ENCODE results near the gene RAC2. TPM values are rescaled to one million over a fixed set of nuclear protein-coding genes. Genes with fewer than 3 reads are reported as not detected.

RAC2 gene
- total RNA-seq, 1 donor from 2014 or later, result 11.5 TPM

- TF ChIP-seq CTCF (IDR thresholded peaks at IDR 0.05), result no peak
- intact Hi-C loops (cut with DNase I), result no loop called here
- no peaks in the 10 kb centered on the region for H3K27me3 ChIP-seq
- no peak overlapping the region for H3K27ac ChIP-seq
- H3K36me3 ChIP-seq, result no peaks in the 10 kb centered on the region
- H3K9me3 ChIP-seq, result no peaks in the 10 kb centered on the region
- H3K4me3 ChIP-seq, result no peak overlapping the region
- H3K4me1 ChIP-seq, result no peaks in the 10 kb centered on the region
- no peak for DNase-seq (ENCODE audit: low spot score in 2 of 2)
Measured at GRCh38 chr22:37275622-37276021, 31.6 kb upstream of the RAC2 start.

DNA sequence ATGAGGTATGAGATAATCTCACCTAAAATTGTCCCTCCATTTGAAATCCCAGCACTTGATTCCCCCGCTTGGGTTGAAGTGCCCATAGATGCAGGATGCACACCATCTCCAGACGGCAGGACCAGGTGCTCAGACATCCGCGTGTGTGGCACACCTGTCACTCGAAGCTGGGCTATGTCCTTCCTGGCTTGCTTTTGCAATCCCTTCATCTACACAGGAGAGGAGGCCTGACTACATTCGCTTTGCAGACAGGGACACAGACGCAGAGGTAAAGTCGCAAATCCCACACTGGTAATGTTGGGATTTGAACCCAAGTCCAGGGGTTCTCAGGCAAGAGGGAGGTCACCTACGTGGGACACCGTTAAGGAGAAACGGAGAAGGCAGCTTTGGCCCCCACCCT, 31.1 kb upstream of the RAC2 start:
- intact Hi-C loops (cut with DNase I), result no loop called here
- no peak overlapping the region for H3K4me3 ChIP-seq
- TF ChIP-seq CTCF (IDR thresholded peaks at IDR 0.05), result no peak
- H3K27ac ChIP-seq, result no peak overlapping the region
- H3K27me3 ChIP-seq, result no peaks in the 10 kb centered on the region
- no peaks in the 10 kb centered on the region for H3K9me3 ChIP-seq
- no peaks in the 10 kb centered on the region for H3K36me3 ChIP-seq
- no peaks in the 10 kb centered on the region for H3K4me1 ChIP-seq
- DNase-seq (ENCODE audit: low spot score in 2 of 2), result no peak

GRCh38 chr22:37274380-37274862, 30.4 kb upstream of the RAC2 start:
- intact Hi-C loops (cut with DNase I), result no loop called here
- H3K9me3 ChIP-seq, result no peaks in the 10 kb centered on the region
- no peaks in the 10 kb centered on the region for H3K27me3 ChIP-seq
- DNase-seq (ENCODE audit: low spot score in 2 of 2), result peak; percentile 47 to 78
- no peak overlapping the region for H3K27ac ChIP-seq
- no peak for TF ChIP-seq CTCF (IDR thresholded peaks at IDR 0.05)
- no peak overlapping the region for H3K4me3 ChIP-seq
- no peaks in the 10 kb centered on the region for H3K4me1 ChIP-seq
- no peaks in the 10 kb centered on the region for H3K36me3 ChIP-seq

- no peaks in the 10 kb centered on the region for H3K27me3 ChIP-seq
- no peak for TF ChIP-seq CTCF (IDR thresholded peaks at IDR 0.05)
- H3K4me1 ChIP-seq, result no peaks in the 10 kb centered on the region
- no peak overlapping the region for H3K4me3 ChIP-seq
- H3K27ac ChIP-seq, result no peak overlapping the region
- no peaks in the 10 kb centered on the region for H3K36me3 ChIP-seq
- intact Hi-C loops (cut with DNase I), result no loop called here
- DNase-seq (ENCODE audit: low spot score in 2 of 2), result no peak
- H3K9me3 ChIP-seq, result no peaks in the 10 kb centered on the region
Measured at GRCh38 chr22:37273846-37274225, 29.8 kb upstream of the RAC2 start.

- Histone ChIP-seq H3K36me3 (no peaks in the 10 kb centered on the region), H3K4me1 (no peaks in the 10 kb centered on the region), H3K9me3 (no peaks in the 10 kb centered on the region), H3K4me3 (no peak overlapping the region), H3K27ac (no peak overlapping the region), H3K27me3 (no peaks in the 10 kb centered on the region)
- intact Hi-C loops (cut with DNase I), result no loop called here
- TF ChIP-seq CTCF (IDR thresholded peaks at IDR 0.05), result no peak
- no peak for DNase-seq (ENCODE audit: low spot score in 2 of 2)
Measured at GRCh38 chr22:37273126-37273845, 29.2 kb upstream of the RAC2 start.
